ENCODE results near the gene DPYD.

DNA sequence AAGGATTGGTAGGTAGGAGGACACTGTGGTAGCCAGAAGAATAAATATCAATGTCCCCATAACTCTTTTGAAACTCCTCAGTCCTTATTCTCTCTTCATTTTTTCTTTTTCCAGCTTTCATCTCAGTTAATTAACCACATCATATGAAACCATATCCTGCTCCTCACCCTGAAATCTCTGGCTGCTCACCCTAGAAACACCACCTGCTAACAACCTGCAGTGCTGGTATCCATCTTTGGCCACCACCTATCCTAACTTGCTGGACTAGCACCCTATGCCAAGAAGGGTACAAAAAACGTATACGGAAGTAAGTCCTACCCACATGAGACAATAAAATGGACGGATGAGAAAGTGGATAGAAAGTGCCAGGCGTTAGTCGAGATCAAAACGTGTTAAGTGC is 13.7 kb upstream of the DPYD start:
- TF ChIP-seq, protein P1, sequence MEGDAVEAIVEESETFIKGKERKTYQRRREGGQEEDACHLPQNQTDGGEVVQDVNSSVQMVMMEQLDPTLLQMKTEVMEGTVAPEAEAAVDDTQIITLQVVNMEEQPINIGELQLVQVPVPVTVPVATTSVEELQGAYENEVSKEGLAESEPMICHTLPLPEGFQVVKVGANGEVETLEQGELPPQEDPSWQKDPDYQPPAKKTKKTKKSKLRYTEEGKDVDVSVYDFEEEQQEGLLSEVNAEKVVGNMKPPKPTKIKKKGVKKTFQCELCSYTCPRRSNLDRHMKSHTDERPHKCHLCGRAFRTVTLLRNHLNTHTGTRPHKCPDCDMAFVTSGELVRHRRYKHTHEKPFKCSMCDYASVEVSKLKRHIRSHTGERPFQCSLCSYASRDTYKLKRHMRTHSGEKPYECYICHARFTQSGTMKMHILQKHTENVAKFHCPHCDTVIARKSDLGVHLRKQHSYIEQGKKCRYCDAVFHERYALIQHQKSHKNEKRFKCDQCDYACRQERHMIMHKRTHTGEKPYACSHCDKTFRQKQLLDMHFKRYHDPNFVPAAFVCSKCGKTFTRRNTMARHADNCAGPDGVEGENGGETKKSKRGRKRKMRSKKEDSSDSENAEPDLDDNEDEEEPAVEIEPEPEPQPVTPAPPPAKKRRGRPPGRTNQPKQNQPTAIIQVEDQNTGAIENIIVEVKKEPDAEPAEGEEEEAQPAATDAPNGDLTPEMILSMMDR (IDR thresholded peaks at IDR 0.05): no peak
- TF ChIP-seq EP300 (IDR thresholded peaks at IDR 0.05; ENCODE audit: borderline replicate concordance in 1 of 2, low read depth in 1 of 2, low read length in 1 of 2): no peak
- no peak for TF ChIP-seq GABPA (IDR thresholded peaks at IDR 0.05; ENCODE audit: low read depth)
- TF ChIP-seq, protein P2, sequence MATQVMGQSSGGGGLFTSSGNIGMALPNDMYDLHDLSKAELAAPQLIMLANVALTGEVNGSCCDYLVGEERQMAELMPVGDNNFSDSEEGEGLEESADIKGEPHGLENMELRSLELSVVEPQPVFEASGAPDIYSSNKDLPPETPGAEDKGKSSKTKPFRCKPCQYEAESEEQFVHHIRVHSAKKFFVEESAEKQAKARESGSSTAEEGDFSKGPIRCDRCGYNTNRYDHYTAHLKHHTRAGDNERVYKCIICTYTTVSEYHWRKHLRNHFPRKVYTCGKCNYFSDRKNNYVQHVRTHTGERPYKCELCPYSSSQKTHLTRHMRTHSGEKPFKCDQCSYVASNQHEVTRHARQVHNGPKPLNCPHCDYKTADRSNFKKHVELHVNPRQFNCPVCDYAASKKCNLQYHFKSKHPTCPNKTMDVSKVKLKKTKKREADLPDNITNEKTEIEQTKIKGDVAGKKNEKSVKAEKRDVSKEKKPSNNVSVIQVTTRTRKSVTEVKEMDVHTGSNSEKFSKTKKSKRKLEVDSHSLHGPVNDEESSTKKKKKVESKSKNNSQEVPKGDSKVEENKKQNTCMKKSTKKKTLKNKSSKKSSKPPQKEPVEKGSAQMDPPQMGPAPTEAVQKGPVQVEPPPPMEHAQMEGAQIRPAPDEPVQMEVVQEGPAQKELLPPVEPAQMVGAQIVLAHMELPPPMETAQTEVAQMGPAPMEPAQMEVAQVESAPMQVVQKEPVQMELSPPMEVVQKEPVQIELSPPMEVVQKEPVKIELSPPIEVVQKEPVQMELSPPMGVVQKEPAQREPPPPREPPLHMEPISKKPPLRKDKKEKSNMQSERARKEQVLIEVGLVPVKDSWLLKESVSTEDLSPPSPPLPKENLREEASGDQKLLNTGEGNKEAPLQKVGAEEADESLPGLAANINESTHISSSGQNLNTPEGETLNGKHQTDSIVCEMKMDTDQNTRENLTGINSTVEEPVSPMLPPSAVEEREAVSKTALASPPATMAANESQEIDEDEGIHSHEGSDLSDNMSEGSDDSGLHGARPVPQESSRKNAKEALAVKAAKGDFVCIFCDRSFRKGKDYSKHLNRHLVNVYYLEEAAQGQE (IDR thresholded peaks at IDR 0.05; ENCODE audit: low read depth, low read length): no peak
- no peak for TF ChIP-seq POLR2AphosphoS5 (IDR thresholded peaks at IDR 0.05; ENCODE audit: low read depth, low read length)
- TF ChIP-seq EZH2phosphoT487 (IDR thresholded peaks at IDR 0.05; ENCODE audit: borderline replicate concordance, low read depth): no peak
